ENCODE results near the gene FSCN2.
"Not testable (repeated sequence)": the region's sequence is repeated elsewhere in the genome, so short reads cannot be mapped to it uniquely, and the experiment has no call there.

The FSCN2 gene

DNA sequence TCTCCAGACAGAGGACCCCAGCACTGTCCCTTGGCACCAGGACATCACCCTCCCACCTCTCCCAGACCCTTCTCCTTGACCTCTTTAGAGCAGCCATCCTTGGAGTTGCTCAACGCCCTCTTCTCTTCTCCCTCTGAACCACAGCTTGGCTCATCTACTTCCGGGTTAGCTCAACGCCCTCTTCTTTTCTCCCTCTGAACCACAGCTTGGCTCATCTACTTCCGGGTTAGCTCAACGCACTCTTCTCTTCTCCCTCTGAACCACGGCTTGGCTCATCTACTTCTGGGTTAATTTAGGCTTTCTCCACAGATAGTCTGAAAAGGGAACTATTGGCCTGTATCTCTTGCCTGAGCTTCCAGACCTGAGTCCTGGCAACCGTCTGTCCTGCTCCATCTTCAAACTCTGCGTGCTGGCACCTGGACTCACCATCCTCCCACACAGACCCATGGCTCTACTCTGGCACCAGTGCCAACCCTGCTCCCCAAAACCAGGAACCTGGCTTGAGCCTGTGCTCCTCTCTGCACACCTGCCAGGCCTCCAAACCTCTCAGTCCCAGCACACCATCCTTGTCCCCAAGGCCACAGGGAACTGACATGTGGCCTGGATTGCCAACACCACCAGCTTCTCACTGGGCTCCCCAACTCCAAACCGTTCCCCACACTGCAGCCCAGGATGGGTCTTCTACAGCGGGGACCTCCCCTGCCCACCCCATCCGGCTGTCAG is 49.3 kb downstream of the FSCN2 start:
- DNase-seq (ENCODE audit: low read depth, low spot score): no peak

DNA sequence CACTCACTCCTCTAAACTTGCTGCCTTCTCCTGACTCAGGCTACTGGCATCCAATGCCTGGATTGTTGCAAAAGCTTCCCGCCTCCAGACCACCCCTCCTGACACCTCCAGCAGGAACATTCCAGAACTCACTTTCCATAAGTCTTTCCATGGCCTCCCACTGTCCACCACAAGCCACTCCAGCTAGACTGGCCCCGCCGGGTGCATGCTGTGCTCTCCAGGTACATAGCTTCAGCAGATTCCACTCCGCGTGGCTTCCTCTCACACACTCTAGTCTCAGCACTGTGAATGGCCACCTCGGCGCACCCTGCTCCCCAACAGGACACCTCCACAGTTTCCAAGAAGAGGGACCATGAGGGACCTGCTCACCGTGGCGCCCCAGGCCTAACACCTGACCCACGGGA is 49.9 kb downstream of the FSCN2 start:
- no peak for DNase-seq (ENCODE audit: low read depth, low spot score)

DNA sequence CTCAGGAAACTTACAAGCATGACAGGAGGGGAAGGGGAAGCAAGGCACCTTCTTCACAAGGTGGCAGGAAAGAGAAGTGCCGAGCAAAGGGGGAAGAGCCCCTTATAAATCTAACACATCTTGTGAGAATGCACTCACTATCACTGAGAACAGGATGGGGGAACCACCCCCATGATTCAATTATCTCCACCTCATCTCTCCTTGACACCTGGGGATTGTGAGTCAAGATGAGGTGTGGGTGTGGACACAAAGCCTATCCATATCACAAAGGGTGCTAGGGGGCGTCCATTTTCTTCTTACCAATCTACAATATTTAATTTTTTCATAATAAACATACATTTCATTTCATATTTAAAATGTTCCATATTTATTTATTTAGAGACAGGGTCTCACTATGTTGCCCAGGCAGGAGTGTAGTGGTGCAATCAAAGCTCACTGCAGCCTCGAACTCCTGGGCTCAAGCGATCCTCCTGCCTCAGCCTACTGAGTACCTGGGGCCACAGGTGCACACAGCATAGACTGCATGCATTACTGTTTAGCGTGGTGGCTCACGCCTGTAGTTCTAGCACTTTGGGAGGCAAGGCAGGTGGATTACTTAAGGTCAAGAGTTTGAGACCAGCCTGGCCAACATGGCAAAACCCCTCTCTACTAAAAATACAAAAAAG is 50.5 kb downstream of the FSCN2 start:
- no peak for DNase-seq (ENCODE audit: low read depth, low spot score)

DNA sequence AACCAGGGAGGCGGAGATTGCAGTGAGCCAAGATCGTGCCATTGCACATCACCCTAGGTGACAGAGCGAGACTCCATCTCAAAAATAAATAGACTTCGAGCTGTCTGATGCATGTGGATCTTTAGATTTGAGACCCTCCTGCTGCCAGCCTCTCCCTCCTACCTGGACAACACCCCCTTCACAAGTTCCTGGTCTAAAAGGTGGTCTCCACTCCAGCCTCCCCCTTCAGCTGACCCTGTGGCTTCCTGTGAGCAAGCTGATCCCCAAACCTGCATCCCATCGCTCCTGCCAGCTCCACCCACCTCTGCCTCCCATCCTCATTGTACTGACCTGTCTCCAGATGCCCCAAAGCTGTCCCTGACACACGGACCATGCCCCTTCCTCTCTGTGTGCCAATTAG is 51.1 kb downstream of the FSCN2 start:
- DNase-seq (ENCODE audit: low read depth, low spot score): no peak

DNA sequence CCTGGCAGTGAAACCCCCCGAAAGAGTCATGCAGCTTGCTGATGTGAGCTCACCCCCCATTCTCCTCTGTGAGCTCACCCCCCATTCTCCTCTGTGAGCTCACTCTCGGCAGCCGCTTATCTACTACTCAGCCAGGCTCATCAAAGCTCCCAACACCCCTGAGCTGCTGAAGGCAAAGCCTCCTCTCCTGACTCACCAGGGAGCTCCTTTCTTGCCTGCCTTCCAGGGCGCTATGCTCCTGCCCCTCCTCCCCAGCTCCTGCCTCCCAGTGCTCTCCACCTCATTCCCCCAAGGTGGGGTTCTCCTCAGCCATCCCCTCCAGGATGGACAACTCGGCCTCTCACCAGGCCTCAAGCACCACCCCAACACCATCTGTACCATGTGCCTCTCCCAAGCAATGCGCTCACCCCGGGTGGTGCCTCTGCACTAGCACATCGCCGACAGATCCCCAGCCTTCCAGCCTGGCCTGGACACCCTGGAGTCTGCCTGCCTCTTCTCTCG is 51.7 kb downstream of the FSCN2 start:
- no peak for DNase-seq (ENCODE audit: low read depth, low spot score)

DNA sequence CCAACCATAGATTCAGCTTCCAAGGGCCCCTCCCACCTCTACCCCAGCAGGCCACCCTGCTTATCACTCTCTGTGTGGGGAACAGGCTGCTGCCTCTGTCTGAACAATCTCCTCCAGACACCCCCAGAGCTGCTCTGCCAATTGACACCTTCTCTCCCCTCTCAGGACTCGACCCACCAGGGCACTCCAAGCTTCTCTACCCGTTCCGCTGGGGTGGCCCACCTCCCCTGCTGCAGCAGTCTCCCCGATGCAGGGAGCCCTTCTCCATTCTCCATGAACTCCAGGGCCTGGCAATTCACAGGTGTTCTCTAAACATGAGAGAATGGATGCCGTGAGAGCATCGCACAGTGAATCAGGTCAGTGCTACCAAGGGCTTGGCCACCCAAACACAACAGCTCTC is 52.3 kb downstream of the FSCN2 start:
- DNase-seq (ENCODE audit: low read depth, low spot score): no peak

DNA sequence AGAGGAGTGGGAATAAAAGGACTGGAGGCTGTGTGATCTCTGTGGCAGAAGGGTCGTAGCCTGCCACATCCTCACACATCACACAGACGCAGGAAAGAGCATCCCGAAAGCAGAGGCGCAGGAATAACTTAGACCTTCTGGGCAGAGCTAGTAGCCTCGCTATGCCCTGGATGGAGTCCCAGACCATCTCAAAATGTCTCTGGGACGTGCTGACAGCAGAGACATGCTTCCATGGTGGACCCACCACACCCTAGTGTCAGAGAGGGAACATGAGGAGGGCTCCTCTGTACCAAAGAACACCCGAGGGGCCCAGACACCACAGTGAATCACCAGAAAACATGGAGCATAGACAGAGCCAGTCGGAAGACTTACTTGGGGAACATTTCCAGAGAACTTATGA is 53.6 kb downstream of the FSCN2 start:
- DNase-seq (ENCODE audit: low read depth, low spot score): no peak

DNA sequence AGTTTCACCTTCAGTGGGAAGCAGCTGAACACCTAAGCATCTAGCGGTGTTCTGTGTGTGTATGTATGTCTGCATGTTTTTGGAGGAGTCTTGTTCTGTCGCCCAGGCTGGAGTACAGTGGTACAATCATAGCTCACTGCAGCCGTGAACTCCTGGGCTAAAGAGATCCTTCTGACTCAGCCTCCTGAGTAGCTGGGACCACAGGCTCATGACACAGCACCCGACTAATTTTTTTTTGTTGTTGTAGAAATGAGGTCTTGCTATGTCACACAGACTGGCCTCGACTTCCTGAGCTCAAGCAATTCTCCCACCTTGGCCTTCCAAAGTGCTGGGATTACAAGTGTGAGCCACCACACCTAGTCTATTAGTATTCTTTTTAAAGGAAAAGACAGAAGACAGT is 54.2 kb downstream of the FSCN2 start:
- DNase-seq (ENCODE audit: low read depth, low spot score): no peak

DNA sequence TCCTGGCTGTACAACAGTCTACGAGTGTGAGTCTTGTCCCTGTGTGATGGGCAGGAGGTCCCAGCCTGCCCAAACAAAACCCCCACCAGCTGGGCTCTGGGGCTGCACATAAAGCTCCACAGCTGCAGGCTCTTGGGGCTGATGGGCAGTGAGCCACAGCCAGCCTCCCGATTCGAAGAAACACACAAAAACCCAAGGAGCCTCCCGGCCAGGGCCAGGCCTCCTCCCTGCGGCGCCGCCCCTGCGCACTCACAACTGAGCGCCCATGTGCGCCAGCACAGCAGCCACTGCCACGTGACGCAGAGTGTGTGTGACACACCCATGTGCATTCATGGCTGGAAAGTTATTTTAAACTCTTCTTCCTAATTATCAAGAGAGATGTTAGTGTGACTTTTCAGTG is 54.6 kb downstream of the FSCN2 start:
- DNase-seq (ENCODE audit: low read depth, low spot score): no peak

DNA sequence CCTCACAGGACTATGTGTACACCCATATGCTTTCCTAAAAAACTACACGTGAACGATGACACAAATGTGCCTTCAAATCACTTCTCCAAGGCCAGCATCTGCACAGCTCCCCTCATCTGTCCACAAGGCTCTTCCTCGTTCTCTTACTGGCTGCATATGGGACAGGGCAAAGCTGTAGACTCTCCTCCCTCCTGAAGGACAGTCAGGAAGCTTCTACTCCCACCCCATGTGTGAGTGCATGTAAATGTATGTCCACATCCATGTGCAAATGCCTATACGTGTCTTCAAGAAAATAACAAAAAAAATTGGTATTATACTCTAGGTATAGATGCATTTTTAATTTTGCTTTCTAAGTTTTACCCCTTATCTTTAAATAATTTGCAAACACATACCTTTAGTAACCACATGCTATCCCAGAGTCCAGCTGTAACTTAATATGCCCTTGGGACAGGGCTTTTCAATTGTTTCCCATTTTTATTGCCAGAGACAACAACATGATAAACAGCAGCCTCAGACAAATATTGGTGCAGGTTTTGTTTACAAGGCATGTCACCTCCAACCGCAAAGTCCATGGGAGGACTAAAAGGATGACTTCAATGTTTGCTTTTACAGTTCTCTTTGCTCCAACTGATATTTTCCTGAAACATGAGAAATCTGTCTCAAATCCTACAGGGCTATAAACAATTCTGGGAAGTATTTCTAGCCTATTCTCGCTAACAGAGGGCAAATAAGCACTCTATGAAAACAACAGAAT is 55.6 kb downstream of the FSCN2 start:
- DNase-seq (ENCODE audit: low read depth, low spot score): no peak

DNA sequence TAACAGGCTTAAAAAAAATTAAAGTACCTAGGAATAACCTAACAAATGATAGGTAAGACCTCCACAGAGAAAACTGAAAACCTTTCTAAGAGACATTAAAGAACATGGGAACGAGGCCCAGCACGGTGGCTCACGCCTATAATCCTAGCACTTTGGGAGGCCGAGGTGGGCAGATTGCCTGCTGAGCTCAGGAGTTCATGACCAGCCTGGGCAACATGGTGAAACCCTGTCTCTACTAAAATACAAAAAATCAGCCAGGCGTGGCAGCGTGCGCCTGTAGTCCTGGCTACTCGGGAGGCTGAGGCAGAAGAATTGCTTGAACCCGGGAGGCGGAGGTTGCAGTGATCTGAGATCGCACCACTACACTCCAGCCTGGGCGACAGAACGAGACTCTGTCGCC is 56.6 kb downstream of the FSCN2 start:
- DNase-seq (ENCODE audit: low read depth, low spot score): not testable (repeated sequence)

DNA sequence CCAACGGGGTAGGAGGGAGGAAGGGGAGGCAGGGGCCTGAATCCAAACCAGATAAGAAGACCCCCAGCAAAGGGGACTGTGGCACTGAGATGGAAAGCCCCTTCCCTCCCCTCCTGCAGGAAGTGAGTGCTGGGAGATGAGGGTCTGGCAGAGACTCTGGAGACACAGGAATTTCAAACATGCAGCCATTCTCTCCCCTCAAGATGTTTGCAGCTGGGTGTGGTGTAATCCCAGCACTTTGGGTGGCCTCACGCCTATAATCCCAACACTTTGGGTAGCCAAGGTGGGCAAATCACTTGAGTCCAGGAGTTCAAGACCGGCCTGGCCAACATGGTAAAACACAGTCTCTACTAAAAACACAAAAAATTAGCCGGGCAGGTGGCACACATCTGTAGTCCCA is 57.9 kb downstream of the FSCN2 start:
- no peak for DNase-seq (ENCODE audit: low read depth, low spot score)
